IgD-negative memory B cell (primary cell): ENCODE results near the gene HAND1. TPM values are rescaled to one million over a fixed set of nuclear protein-coding genes. Genes with fewer than 3 reads are reported as not detected.

ENCODE experiments used
- H3K27ac Mint-ChIP-seq, 3 donors: one replicate each; pipeline ENCODE4 v1.8.0; 2020 to 2022; ENCODE audit warnings: mild to moderate bottlenecking in 3 of 3, mixed read lengths in 3 of 3, moderate library complexity in 1 of 3
- H3K27me3 Mint-ChIP-seq: one replicate; pipeline ENCODE4 v1.8.0; 2021; ENCODE audit warnings: mixed read lengths
- H3K36me3 Mint-ChIP-seq: one replicate; pipeline ENCODE4 v1.8.0; 2020; ENCODE audit warnings: mild to moderate bottlenecking, mixed read lengths
- H3K4me1 Mint-ChIP-seq, 3 donors: one replicate each; pipeline ENCODE4 v1.8.0; 2020 to 2022; ENCODE audit warnings: mixed read lengths in 3 of 3, mild to moderate bottlenecking in 1 of 3
- H3K4me3 Mint-ChIP-seq, 4 donors: one replicate each; pipeline ENCODE4 v1.8.0; 2020 to 2022; ENCODE audit warnings: mild to moderate bottlenecking in 4 of 4, mixed read lengths in 4 of 4, moderate library complexity in 3 of 4
- H3K9me3 Mint-ChIP-seq, 3 donors: one replicate each; pipeline ENCODE4 v1.8.0; 2020 to 2021; ENCODE audit warnings: mixed read lengths in 3 of 3, mild to moderate bottlenecking in 1 of 3
- polyA plus RNA-seq: library from polyadenylated mRNA; unstranded; fragments of 300-500 nt; fragmentation: Illumina TruSeq; gene quantifications from one replicate; pipeline ENCODE4 v1.2.3, GENCODE V29; 2021

HAND1 gene
- polyA plus RNA-seq, 1 donor from 2014 or later = not detected

DNA sequence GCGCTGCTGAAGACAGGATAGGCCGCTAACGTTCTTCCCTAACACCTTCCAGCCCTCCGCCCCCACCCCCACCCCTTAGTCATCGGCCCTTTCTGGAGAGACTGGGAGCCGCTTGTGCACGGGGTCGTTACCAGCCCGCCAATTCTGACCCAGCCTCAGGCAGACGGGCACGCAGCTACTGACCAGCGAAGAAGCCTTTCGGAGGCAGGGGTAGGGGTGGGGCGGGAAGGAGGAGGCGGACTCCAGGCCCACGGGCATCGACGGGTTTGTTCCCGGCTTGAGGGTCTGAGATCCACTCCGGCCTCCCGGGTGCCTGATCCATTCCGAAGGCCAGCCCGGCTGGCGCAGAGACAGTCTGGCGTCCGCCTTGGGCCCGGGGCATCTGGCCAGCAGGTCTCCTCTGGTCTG, 729 bp upstream of the HAND1 start:
- Mint-ChIP-seq H3K4me3 (peak overlapping the region in 1 of 4 donors; percentile 52), H3K9me3 (peaks cover 0 to 5% (median 0%) of the 10 kb centered on the region in 3 donors), H3K27ac (peak overlapping the region; percentile 28 to 94 (median 84)), H3K36me3 (no peaks in the 10 kb centered on the region), H3K27me3 (peaks cover 86% of the 10 kb centered on the region), H3K4me1 (peaks cover 20 to 36% (median 36%) of the 10 kb centered on the region in 3 donors)

DNA sequence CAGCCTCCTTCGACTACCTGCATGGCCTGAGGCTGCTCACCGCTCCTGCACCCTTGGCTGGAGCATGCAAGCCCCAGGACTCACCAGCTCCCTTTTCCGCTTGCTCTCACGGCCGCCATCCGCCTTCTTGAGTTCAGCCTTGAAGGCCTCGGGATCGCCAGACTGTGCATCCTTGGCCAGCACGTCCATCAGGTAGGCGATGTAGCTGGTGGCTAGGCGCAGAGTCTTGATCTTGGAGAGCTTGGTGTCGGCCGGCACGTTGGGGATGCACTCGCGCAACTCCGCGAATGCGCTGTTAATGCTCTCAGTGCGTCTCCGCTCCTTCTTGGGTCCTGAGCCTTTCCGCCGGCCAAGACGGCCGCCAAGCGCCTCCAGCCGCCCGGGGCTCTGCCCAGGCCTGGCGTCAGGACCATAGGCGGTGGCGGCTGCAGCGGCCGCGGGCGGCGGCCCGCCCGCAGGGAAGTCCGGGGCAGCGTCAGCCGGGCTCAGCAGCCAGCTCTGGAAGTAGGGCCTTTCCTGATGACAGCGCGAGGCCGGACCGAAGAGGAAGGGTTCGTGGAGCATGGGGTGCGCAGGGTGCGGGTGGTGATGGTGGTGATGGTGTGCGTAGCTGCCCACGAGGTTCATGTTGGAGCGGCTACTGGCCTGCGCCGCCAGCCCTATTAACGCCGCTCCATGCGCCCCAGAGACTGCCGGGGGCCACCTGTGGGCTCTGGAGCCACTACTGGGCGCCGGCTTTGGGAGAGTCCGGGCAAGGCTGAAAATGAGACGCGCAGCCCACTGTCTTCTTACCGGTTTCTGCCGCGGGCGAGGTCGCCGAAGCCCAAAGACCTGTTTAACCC, 424 bp downstream of the HAND1 start:
- Mint-ChIP-seq H3K9me3 (peaks cover 0 to 5% (median 0%) of the 10 kb centered on the region in 3 donors), H3K27ac (peak overlapping the region; percentile 43 to 92 (median 87)), H3K27me3 (peaks cover 87% of the 10 kb centered on the region), H3K36me3 (no peaks in the 10 kb centered on the region), H3K4me3 (peak overlapping the region; percentile 42 to 90 (median 74)), H3K4me1 (peaks cover 23 to 36% (median 36%) of the 10 kb centered on the region in 3 donors)

DNA sequence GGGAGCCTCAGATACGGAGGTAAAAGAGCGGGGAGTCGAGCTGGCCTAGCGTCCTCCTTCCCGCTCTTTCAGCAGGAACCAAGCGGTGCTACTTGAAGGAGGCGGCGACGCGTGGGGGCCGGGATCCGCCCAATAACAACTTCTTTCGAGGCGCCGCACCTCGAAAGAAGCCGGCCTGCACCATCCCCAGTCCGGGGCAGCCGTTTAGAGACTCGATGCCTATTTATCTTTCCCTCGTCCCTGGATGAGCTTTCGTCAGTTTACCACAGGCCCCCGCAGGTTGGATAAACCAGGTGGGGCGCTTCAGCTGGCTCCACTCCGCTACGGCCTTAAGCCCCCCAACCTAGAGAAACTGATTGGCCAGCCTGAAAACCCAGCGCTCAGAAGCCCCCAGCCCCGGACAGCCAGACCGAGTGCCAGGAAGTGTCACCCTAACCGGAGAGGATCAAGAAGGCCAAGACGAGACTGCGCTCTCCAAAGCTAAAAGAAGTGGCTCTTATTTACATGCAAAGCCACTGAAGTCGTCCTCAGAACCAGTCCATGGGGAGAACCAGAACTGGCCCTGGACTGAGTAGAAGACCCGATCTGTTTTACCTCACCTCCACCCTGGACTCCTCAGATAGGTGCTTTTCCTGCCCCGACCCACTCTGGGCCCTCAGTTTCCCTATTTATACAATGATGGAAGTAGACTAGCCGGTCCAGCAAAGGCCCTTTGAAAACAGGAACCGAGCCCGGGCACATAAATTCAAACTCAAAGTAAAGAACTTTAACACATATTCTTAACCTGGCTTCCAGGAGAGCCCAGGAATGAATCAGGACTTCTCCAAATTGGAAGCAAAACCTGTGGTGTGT, 1.4 kb downstream of the HAND1 start:
- Mint-ChIP-seq H3K36me3 (no peaks in the 10 kb centered on the region), H3K4me3 (peak overlapping the region; percentile 42 to 82 (median 62)), H3K27me3 (peaks cover 83% of the 10 kb centered on the region), H3K27ac (peak overlapping the region; percentile 43 to 92 (median 87)), H3K4me1 (peaks cover 23 to 36% (median 33%) of the 10 kb centered on the region in 3 donors), H3K9me3 (peaks cover 0 to 5% (median 0%) of the 10 kb centered on the region in 3 donors)

DNA sequence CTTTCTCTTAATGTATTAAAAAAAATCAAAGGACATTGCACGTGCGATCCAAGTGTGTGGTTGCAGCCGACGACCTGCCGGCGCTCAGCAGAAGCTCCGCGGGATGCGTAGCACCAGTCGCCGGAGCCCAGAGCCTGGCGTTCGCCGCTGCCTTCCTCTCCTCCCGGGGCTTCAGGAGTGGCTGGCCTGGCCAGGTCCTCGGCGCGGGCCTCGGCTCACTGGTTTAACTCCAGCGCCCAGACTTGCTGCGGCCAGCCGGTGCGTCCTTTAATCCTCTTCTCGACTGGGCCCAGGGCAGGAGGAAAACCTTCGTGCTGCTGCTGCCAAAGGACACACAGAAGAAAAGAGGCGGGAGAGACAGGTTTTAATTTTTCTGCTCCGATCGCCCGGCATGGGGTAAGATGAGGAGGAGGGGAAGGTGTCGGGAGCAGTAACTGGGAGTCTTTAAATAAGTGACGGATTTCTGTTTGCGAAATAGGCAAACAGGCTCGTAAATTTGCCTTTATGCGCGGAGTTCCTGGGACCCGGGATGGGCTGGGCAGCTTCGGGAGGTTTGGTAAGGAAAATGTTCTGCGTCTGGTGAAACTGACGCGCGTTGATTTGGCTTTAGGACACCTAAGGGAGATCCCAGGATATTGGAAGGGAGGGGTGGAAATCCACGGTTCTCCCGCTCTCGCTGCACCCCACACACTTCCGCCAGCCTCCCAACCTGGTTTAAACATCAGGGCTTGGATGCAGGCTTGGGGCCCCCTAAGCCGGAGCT, 2.3 kb downstream of the HAND1 start:
- Mint-ChIP-seq H3K27ac (peak overlapping the region; percentile 87 to 94 (median 87)), H3K9me3 (peaks cover 0 to 5% (median 0%) of the 10 kb centered on the region in 3 donors), H3K4me3 (peak overlapping the region in 3 of 4 donors; percentile 67 to 86 (median 69)), H3K4me1 (peaks cover 23 to 36% (median 32%) of the 10 kb centered on the region in 3 donors), H3K27me3 (peaks cover 82% of the 10 kb centered on the region), H3K36me3 (no peaks in the 10 kb centered on the region)

DNA sequence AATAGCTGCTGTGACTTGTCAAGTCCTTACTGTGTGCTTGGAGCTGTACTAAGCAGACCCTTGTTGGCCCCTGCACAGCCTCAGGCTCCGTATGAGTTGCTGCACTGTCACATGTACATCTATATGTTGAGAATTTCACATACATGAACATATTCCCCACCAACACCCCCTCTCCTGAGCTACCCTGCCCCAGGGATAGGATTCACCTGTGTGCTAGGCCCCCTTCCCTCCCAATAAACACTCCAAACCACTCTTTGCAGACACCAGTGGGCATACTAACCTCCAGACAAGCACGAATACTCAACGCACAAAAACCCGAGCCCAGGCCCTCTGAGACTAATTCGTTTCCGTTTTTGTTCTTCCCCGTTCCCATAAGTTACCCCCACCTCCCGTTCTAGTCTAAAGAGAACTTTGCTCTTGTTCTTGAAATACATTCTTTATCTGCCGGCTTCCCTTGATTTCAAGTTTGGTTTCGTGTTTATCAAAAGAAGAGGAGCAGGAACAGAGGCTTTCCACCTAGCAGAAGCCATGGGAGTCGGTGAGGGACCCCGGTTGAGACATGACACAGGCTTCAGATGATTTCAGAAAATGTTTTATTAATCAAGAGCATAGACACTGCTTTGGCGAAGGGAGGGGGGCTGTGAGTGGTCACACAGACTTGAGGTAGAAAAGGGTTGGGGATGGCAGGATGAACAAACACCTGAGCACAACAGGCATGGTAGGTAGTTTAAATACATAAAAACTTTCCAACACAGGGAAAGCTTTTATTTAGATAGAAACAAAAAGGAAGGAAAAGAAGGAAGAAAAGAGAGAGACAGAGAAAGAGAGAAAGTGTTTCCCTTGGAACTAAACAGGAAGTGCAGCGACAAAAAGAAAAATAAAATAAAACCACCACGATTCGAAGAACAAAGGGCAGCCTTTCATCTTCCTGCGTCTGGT, 3.4 kb downstream of the HAND1 start:
- H3K27me3 Mint-ChIP-seq = peaks cover 82% of the 10 kb centered on the region
- H3K9me3 Mint-ChIP-seq = peaks cover 0 to 5% (median 0%) of the 10 kb centered on the region in 3 donors
- peak overlapping the region in 3 of 4 donors; percentile 69 to 86 (median 73) for H3K4me3 Mint-ChIP-seq
- H3K27ac Mint-ChIP-seq = peak overlapping the region; percentile 87 to 94 (median 87)
- peaks cover 21 to 31% (median 31%) of the 10 kb centered on the region in 3 donors for H3K4me1 Mint-ChIP-seq
- no peaks in the 10 kb centered on the region for H3K36me3 Mint-ChIP-seq

DNA sequence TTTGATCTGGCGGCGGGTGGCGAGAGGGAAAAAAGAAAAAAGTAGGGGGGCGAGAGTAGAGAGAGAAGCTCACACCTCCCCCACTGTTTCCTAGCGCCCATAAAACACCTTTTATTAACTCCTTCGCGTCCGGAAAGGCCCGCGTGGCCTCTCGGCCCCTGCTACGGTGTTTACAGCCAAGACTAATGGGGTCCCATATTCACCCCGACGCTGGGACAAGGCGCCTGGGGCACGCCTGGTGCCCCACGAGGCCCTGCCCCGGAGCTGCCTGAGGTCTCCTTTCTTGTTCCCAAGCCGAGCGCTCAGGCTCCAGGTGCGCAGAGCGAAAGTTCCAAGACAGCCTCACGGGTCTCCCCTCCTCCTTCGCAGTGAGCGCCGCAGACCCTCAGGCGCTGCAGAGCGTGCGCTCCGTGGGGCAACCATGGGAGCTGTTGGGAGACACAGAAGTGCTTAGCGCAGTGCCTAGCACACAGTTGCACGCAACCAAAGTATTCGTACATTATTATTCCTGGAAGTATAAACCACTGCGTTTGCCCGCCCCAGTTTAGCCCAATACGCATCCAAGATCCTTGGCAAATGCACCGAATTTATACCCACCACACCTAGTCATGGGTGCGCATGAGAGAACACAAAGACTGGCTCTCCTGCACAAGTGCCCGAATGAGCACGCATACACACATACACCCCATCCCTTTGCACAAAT, 4.3 kb downstream of the HAND1 start:
- H3K27me3 Mint-ChIP-seq = peaks cover 74% of the 10 kb centered on the region
- peaks cover 17 to 28% (median 26%) of the 10 kb centered on the region in 3 donors for H3K4me1 Mint-ChIP-seq
- peak overlapping the region; percentile 87 to 94 (median 87) for H3K27ac Mint-ChIP-seq
- H3K36me3 Mint-ChIP-seq = no peaks in the 10 kb centered on the region
- peaks cover 0 to 5% (median 0%) of the 10 kb centered on the region in 3 donors for H3K9me3 Mint-ChIP-seq
- peak overlapping the region in 1 of 4 donors; percentile 69 for H3K4me3 Mint-ChIP-seq

DNA sequence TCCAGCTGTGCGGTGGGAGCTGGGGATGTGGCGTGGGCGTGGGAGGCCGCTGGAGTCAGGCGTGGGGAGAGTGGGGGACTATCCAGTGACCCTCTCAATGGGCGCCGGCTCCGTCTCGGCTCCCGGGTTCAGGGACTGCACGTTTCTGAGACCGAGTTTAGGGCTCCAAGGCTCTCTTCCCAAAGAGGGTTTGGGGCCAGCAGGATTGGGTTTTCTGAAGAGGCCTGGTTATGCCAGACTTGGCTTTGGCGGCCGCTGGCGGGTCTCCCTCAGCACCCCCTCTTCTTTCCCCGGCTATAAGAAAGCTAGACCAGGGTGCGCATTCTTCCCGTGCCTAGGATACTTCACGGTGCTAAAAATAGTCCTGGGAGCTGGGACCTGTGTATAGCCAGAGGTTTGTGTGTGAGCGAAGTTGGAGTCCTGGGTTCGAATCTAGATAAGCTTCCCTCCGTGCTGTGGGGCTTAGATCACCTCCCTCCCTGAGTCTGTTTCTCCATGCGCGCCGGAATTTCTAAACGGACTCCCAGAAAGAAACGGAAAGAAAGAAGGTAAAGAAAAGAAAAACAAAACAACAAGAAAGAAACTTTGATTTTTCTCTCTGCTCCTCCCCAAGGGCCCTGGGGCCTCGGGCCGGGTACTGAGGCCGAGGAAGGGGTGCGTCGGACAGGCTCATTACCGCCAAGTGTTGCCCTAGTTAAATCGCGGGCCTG, 5.0 kb downstream of the HAND1 start:
- Mint-ChIP-seq H3K4me3 (peak overlapping the region in 3 of 4 donors; percentile 43 to 77 (median 62)), H3K4me1 (peaks cover 17 to 28% (median 26%) of the 10 kb centered on the region in 3 donors)

DNA sequence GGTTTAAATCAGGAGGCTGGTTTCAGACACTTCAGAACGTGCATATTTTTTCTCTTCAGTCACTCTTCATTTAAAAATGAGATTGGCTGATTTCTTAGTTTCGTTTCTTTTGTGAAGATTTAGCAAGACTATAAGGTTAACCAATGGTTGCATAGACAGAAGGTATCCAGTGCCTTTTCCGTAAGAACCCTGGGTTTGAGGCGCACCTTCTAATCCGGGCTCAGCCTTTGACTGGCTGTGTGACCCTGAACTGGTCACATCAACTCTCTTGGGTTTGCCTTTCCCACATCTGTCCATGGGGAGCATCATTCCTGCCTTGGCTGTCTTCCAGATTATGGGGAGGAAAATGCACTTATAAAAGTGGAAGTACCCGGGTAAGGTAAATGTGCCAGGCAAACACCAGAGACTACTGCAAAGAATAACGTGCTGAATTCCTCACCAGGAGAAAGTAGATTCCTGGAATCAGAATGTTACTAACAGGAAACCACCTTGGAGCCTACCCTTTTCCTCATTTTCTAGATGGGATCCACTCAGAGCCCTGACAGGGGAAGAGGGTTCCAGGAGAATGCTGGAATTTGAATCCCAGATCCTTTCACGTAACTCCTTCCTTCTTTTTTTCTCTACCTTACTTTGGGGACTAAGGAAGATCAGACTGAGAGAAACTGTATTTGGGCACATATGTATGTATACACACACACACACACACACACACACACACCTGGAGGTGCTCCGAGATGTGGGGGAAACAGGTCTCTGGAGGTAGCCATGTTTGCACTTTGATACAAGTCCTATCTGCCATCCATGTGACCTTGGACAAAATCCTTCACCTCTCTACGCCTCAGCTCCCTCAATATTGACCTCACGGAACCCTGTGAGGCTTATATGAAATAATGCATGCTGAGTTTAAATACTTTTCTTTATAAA, 6.8 kb downstream of the HAND1 start:
- Mint-ChIP-seq H3K4me1 (peaks cover 12 to 19% (median 16%) of the 10 kb centered on the region in 3 donors), H3K27me3 (peaks cover 61% of the 10 kb centered on the region), H3K9me3 (peaks cover 0 to 5% (median 0%) of the 10 kb centered on the region in 3 donors), H3K4me3 (peak overlapping the region in 1 of 4 donors; percentile 41), H3K36me3 (no peaks in the 10 kb centered on the region), H3K27ac (peak overlapping the region in 2 of 3 donors; percentile 44 to 87)

More for the DNA sequence above, 5.0 kb downstream of the HAND1 start:
- peaks cover 0 to 5% (median 0%) of the 10 kb centered on the region in 3 donors for H3K9me3 Mint-ChIP-seq
- peaks cover 73% of the 10 kb centered on the region for H3K27me3 Mint-ChIP-seq
- H3K36me3 Mint-ChIP-seq = no peaks in the 10 kb centered on the region
- peak overlapping the region; percentile 86 to 87 (median 86) for H3K27ac Mint-ChIP-seq

DNA sequence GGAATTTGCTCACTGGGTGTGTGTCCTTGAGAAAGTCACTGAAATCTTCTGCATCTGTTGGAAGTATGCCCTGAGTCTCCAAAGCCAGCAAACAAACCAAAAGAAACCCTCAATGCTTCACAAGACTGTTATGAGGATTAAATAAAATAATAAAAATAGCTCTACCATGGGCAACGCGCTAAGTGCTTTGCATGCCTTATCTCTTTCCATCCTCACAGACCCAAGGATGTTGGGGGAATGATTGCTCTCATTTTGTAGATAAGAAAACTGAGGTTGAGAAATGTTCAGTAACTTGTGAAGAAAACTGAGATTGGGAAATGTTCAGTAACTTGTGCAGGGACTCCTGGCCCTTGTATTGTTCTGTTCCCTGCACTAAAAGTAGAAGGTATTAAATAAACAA, 7.9 kb downstream of the HAND1 start:
- Mint-ChIP-seq H3K27ac (no peak overlapping the region), H3K4me3 (no peak overlapping the region), H3K4me1 (peaks cover 12 to 16% (median 13%) of the 10 kb centered on the region in 3 donors), H3K36me3 (no peaks in the 10 kb centered on the region), H3K27me3 (peaks cover 51% of the 10 kb centered on the region), H3K9me3 (peaks cover 0 to 5% (median 0%) of the 10 kb centered on the region in 3 donors)

DNA sequence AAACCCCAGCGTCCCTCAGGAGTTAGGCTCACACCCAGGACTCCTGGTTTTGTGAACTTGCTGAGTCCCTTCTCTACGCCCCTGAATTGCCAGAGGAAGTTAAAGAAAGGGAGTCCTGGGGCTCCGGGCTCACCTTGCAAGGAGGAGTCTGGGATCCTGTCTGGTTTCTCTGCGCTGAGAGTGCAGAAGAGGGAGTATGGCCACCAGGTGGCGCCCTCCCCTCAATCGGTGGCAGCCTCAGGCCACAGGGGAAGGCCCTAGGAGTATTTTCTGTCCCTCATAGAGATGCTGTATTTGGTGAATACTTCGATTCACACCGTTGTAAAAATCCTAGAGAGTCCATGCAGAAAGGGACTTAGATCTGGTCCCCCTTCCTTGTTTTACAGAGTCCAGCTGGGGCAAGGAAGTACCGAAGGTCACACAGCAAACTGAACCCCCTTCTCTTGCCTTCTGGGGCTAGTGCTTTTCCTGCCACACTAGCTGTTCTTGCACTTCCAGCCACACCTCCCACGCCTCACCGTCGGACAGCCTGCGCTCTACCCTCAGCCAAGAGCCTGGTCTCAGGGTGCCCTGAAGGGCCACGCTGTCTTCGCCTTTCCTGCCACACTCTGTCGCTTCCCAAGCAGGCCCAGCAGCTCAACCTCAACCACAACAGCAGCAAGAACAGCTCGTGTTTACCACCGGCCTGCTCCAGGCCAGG, 10.2 kb downstream of the HAND1 start:
- Mint-ChIP-seq H3K4me1 (no peaks in the 10 kb centered on the region), H3K4me3 (no peak overlapping the region), H3K27ac (no peak overlapping the region), H3K27me3 (peaks cover 28% of the 10 kb centered on the region), H3K9me3 (no peaks in the 10 kb centered on the region), H3K36me3 (peaks cover 1% of the 10 kb centered on the region)

DNA sequence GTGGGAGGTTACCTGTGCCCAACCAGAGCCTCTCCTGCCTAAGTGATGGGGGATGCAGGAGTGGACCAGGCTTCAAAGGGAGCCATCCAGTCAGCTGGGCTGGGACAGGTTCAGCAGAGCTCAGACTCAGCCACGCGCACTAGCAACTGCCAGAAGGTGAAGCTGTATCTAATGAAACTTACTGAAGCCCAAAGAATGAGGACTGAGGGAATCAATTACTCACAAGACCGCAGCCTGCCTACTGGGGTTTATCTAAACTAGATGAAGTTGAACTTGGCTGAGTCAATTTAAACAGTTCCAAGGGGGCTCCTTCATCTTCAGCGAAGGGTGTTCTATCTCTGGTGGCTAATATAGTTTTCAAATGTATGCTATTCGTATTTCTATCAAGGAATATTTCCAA, 11.4 kb downstream of the HAND1 start:
- Mint-ChIP-seq H3K27me3 (peaks cover 21% of the 10 kb centered on the region), H3K4me1 (no peaks in the 10 kb centered on the region), H3K4me3 (no peak overlapping the region), H3K27ac (no peak overlapping the region), H3K9me3 (no peaks in the 10 kb centered on the region), H3K36me3 (peaks cover 3% of the 10 kb centered on the region)
